Inflammatory macrophage (primary cell): ENCODE data around the gene TIMMDC1.
"Not testable (repeated sequence)": the region's sequence is repeated elsewhere in the genome, so short reads cannot be mapped to it uniquely, and the experiment has no call there.

ENCODE experiments used
- DNase-seq, 2 donors: peaks; one replicate each; pipeline ENCODE4 v3.0.0-alpha.2; 2020 to 2022

The TIMMDC1 gene

GRCh38 chr3:119557877-119558269, 59.5 kb downstream of the TIMMDC1 start:
- no peak for DNase-seq

- no peak for DNase-seq
These were observed 60.4 kb downstream of the TIMMDC1 start for GRCh38 chr3:119558626-119559317.

- DNase-seq: peak; percentile 79 to 87
These were observed 61.2 kb downstream of the TIMMDC1 start, which contains the start of gene CD80 for GRCh38 chr3:119559441-119559963. TSS of gene CD80 (minus strand) at chr3:119559614. CDS start at chr3:119557728, 1,886 bp downstream.

GRCh38 chr3:119560160-119560559, 61.8 kb downstream of the TIMMDC1 start:
- no peak for DNase-seq

- DNase-seq: peak; percentile 74 to 76
These were observed 64.1 kb downstream of the TIMMDC1 start for GRCh38 chr3:119562307-119562961.

GRCh38 chr3:119563334-119563733, 65.0 kb downstream of the TIMMDC1 start:
- not testable (repeated sequence) for DNase-seq

- peak in 1 of 2 donors; percentile 39 for DNase-seq
These were observed 70.8 kb downstream of the TIMMDC1 start for GRCh38 chr3:119569156-119569555.

GRCh38 chr3:119570229-119570628, 71.9 kb downstream of the TIMMDC1 start:
- DNase-seq: peak; percentile 84 to 92

GRCh38 chr3:119571230-119571629, 72.9 kb downstream of the TIMMDC1 start:
- no peak for DNase-seq

GRCh38 chr3:119571688-119572087, 73.3 kb downstream of the TIMMDC1 start:
- DNase-seq: no peak
